Measurements from ENCODE around the gene SHISA5. TPM values are rescaled to one million over a fixed set of nuclear protein-coding genes. Genes with fewer than 3 reads are reported as not detected.
A peak's percentile ranks its signal among the peaks of the same experiment; 100 is the strongest.
"Not testable (repeated sequence)": the region's sequence is repeated elsewhere in the genome, so short reads cannot be mapped to it uniquely, and the experiment has no call there.

The SHISA5 gene
- total RNA-seq, 1 donor from 2014 or later = 181 TPM

- no peak for DNase-seq (ENCODE audit: low spot score)
These were observed 15.3 kb upstream of the SHISA5 start for GRCh38 chr3:48519277-48519643.

GRCh38 chr3:48518638-48519276 is 14.8 kb upstream of the SHISA5 start:
- DNase-seq (ENCODE audit: low spot score) = no peak

- DNase-seq (ENCODE audit: low spot score) = no peak
These were observed 14.1 kb upstream of the SHISA5 start for GRCh38 chr3:48518069-48518468.

GRCh38 chr3:48516571-48516970 is 12.6 kb upstream of the SHISA5 start:
- no peak for DNase-seq (ENCODE audit: low spot score)

GRCh38 chr3:48514431-48515227 is 10.7 kb upstream of the SHISA5 start:
- DNase-seq (ENCODE audit: low spot score) = no peak

- DNase-seq (ENCODE audit: low spot score) = no peak
These were observed 7.6 kb upstream of the SHISA5 start for GRCh38 chr3:48511551-48511950.

- peak; percentile 61 for DNase-seq (ENCODE audit: low spot score)
These were observed 3.5 kb upstream of the SHISA5 start for GRCh38 chr3:48507256-48508061.

- DNase-seq (ENCODE audit: low spot score) = no peak
These were observed 2.1 kb upstream of the SHISA5 start for GRCh38 chr3:48505968-48506504.

- no peak for DNase-seq (ENCODE audit: low spot score)
These were observed 1.2 kb upstream of the SHISA5 start for GRCh38 chr3:48505146-48505545.

- DNase-seq (ENCODE audit: low spot score) = no peak
These were observed 448 bp downstream of the SHISA5 start for GRCh38 chr3:48503401-48504050.

- peak; percentile 32 for DNase-seq (ENCODE audit: low spot score)
These were observed 1.2 kb downstream of the SHISA5 start for GRCh38 chr3:48502728-48503168.

GRCh38 chr3:48502121-48502520 is 1.9 kb downstream of the SHISA5 start:
- no peak for DNase-seq (ENCODE audit: low spot score)

GRCh38 chr3:48501196-48501595 is 2.8 kb downstream of the SHISA5 start:
- no peak for DNase-seq (ENCODE audit: low spot score)

GRCh38 chr3:48500656-48501055 is 3.3 kb downstream of the SHISA5 start:
- no peak for DNase-seq (ENCODE audit: low spot score)

GRCh38 chr3:48493203-48493501 is 10.8 kb downstream of the SHISA5 start:
- no peak for DNase-seq (ENCODE audit: low spot score)

- DNase-seq (ENCODE audit: low spot score) = no peak
These were observed 11.3 kb downstream of the SHISA5 start for GRCh38 chr3:48492461-48493202.

- no peak for DNase-seq (ENCODE audit: low spot score)
These were observed 17.0 kb downstream of the SHISA5 start for GRCh38 chr3:48486952-48487351.

- DNase-seq (ENCODE audit: low spot score) = not testable (repeated sequence)
These were observed 21.2 kb downstream of the SHISA5 start for GRCh38 chr3:48482822-48483221.

- not testable (repeated sequence) for DNase-seq (ENCODE audit: low spot score)
These were observed 23.1 kb downstream of the SHISA5 start for GRCh38 chr3:48480891-48481290.

GRCh38 chr3:48478626-48479555 is 25.1 kb downstream of the SHISA5 start:
- no peak for DNase-seq (ENCODE audit: low spot score)
